ENCODE data around the gene CCNL1.
"Not testable (repeated sequence)": the region's sequence is repeated elsewhere in the genome, so short reads cannot be mapped to it uniquely, and the experiment has no call there.

CCNL1 gene

DNA sequence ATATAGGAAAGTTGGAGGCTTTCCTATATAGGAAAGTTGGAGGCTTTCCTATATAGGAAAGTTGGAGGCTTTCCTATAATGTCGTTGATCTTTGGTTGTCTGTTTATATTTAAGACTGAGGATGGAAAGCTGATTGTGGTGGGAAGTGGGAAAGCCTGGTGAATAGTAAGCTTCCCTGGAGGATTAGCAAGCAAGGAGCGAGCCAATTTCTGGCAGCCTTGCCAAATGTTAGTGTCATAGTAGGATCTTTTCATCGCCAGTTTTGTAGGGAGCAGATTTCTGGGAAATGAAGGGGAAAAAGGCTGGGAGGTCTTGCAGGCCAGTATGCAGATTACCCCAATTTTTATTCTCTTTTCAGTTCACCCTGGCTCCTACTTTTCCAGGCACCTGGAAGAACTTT, 39.9 kb upstream of the CCNL1 start:
- Histone ChIP-seq H3K27me3 (ENCODE audit: insufficient read depth, low read depth) (no peaks in the 10 kb centered on the region), H3K27ac (no peak overlapping the region), H3K4me1 (ENCODE audit: low read depth, poor library complexity, severe bottlenecking) (peaks cover 4% of the 10 kb centered on the region), H3K9ac (no peak overlapping the region), H3K4me2 (no peak overlapping the region), H3K36me3 (ENCODE audit: insufficient read depth) (no peaks in the 10 kb centered on the region), H2AFZ (ENCODE audit: low read depth) (no peak overlapping the region), H3K4me3 (IDR thresholded peaks at IDR 0.05; ENCODE audit: insufficient read depth, low read depth, low read length) (no peak overlapping the region), H4K20me1 (ENCODE audit: insufficient read depth) (no peaks in the 10 kb centered on the region), H3K79me2 (ENCODE audit: insufficient read depth, low read depth) (no peaks in the 10 kb centered on the region)
- TF ChIP-seq, protein P1, sequence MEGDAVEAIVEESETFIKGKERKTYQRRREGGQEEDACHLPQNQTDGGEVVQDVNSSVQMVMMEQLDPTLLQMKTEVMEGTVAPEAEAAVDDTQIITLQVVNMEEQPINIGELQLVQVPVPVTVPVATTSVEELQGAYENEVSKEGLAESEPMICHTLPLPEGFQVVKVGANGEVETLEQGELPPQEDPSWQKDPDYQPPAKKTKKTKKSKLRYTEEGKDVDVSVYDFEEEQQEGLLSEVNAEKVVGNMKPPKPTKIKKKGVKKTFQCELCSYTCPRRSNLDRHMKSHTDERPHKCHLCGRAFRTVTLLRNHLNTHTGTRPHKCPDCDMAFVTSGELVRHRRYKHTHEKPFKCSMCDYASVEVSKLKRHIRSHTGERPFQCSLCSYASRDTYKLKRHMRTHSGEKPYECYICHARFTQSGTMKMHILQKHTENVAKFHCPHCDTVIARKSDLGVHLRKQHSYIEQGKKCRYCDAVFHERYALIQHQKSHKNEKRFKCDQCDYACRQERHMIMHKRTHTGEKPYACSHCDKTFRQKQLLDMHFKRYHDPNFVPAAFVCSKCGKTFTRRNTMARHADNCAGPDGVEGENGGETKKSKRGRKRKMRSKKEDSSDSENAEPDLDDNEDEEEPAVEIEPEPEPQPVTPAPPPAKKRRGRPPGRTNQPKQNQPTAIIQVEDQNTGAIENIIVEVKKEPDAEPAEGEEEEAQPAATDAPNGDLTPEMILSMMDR (conservative IDR thresholded peaks at IDR 0.05; ENCODE audit: low read depth, low read length) = no peak

DNA sequence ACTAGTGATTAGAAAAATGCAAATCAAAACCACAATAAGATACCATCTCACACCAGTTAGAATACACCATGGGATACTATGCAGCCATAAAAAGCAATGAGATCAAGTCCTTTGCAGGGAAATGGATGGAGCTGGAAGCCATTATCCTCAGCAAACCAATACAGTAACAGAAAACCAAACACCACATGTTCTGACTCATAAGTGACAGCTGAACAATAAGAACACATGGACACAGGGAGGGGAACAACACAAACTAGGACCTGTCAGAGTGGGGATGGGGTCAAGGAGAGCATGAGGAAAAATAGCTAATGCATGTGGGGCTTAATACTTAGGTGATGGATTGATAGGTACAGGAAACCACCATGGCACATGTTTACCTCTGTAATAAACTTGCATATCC, 36.0 kb upstream of the CCNL1 start:
- Histone ChIP-seq H3K36me3 (ENCODE audit: insufficient read depth) (no peaks in the 10 kb centered on the region), H3K4me2 (no peak overlapping the region), H4K20me1 (ENCODE audit: insufficient read depth) (no peaks in the 10 kb centered on the region), H3K79me2 (ENCODE audit: insufficient read depth, low read depth) (no peaks in the 10 kb centered on the region), H3K4me1 (ENCODE audit: low read depth, poor library complexity, severe bottlenecking) (no peaks in the 10 kb centered on the region), H3K27me3 (ENCODE audit: insufficient read depth, low read depth) (no peaks in the 10 kb centered on the region), H2AFZ (ENCODE audit: low read depth) (no peak overlapping the region), H3K27ac (no peak overlapping the region), H3K9ac (no peak overlapping the region), H3K4me3 (IDR thresholded peaks at IDR 0.05; ENCODE audit: insufficient read depth, low read depth, low read length) (no peak overlapping the region)
- TF ChIP-seq, protein P1 (conservative IDR thresholded peaks at IDR 0.05; ENCODE audit: low read depth, low read length) = no peak

DNA sequence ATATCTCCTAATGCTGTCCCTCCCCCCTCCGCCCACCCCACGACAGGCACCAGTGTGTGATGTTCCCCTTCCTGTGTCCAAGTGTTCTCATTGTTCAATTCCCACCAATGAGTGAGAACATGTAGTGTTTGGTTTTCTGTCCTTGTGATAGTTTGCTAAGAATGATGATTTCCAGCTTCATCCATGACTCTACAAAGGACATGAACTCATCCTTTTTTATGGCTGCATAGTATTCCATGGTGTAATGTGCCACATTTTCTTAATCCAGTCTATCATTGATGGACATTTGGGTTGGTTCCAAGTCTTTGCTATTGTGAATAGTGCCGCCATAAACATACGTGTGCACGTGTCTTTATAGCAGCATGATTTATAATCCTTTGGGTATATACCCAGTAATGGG, 31.2 kb upstream of the CCNL1 start:
- H4K20me1 ChIP-seq (ENCODE audit: insufficient read depth); H3K4me3 ChIP-seq (IDR thresholded peaks at IDR 0.05; ENCODE audit: insufficient read depth, low read depth, low read length); H3K79me2 ChIP-seq (ENCODE audit: insufficient read depth, low read depth); H3K4me2 ChIP-seq; H3K27ac ChIP-seq; H3K36me3 ChIP-seq (ENCODE audit: insufficient read depth); H3K27me3 ChIP-seq (ENCODE audit: insufficient read depth, low read depth); H2AFZ ChIP-seq (ENCODE audit: low read depth); H3K4me1 ChIP-seq (ENCODE audit: low read depth, poor library complexity, severe bottlenecking); H3K9ac ChIP-seq: not testable (repeated sequence)

DNA sequence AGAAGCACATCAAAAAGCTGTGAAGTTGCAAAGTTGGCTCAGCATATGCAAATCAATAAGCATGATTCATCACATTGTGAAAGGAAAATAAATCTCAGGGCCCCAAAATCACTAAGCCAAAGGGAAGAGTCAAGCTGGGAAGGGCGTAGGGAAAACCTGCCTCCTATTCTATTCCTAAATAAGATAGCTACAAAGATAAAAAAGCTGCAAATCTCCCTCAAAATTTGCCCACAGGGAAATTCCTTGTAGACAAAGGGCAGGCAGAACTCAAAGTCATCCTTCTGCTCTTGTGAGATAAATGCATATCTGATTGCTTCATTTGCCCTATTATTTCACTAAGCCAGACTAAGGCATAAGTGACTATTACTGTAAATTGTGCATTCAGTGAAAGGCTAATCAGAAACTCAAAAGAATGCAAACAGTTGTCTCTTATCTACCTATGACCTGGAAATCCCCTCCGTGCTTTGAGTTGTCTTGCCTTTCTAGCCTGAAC, 30.5 kb upstream of the CCNL1 start:
- H3K36me3 ChIP-seq (ENCODE audit: insufficient read depth) = no peaks in the 10 kb centered on the region
- H4K20me1 ChIP-seq (ENCODE audit: insufficient read depth) = no peaks in the 10 kb centered on the region
- TF ChIP-seq, protein P1 (conservative IDR thresholded peaks at IDR 0.05; ENCODE audit: low read depth, low read length) = no peak
- H3K27me3 ChIP-seq (ENCODE audit: insufficient read depth, low read depth) = no peaks in the 10 kb centered on the region
- H3K4me2 ChIP-seq = no peak overlapping the region
- no peak overlapping the region for H2AFZ ChIP-seq (ENCODE audit: low read depth)
- H3K4me3 ChIP-seq (IDR thresholded peaks at IDR 0.05; ENCODE audit: insufficient read depth, low read depth, low read length) = no peak overlapping the region
- no peaks in the 10 kb centered on the region for H3K79me2 ChIP-seq (ENCODE audit: insufficient read depth, low read depth)
- no peak overlapping the region for H3K27ac ChIP-seq
- no peak overlapping the region for H3K9ac ChIP-seq
- peaks cover 5% of the 10 kb centered on the region for H3K4me1 ChIP-seq (ENCODE audit: low read depth, poor library complexity, severe bottlenecking)

DNA sequence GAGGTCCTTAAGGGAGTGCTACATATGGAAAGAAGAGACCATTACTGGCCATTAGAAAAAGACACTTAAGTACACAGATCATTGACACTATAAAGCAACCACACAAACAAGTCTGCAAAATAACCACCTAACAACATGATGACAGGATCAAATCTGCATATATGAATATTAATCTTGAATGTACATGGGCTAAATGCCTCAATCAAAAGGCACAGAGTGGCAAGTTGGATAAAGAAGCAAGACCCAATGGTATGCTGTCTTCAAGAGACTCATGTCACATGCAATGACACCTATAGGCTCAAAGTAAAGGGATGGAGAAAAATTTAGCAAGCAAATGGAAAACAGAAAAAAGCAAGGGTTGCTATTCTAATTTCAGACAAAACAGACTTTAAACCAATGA, 28.4 kb upstream of the CCNL1 start:
- Histone ChIP-seq H3K36me3 (ENCODE audit: insufficient read depth) (no peaks in the 10 kb centered on the region), H3K4me3 (IDR thresholded peaks at IDR 0.05; ENCODE audit: insufficient read depth, low read depth, low read length) (no peak overlapping the region), H2AFZ (ENCODE audit: low read depth) (no peak overlapping the region), H3K9ac (no peak overlapping the region), H3K4me1 (ENCODE audit: low read depth, poor library complexity, severe bottlenecking) (peaks cover 5% of the 10 kb centered on the region), H3K4me2 (no peak overlapping the region), H3K79me2 (ENCODE audit: insufficient read depth, low read depth) (no peaks in the 10 kb centered on the region), H4K20me1 (ENCODE audit: insufficient read depth) (no peaks in the 10 kb centered on the region), H3K27ac (no peak overlapping the region), H3K27me3 (ENCODE audit: insufficient read depth, low read depth) (no peaks in the 10 kb centered on the region)
- TF ChIP-seq, protein P1 (conservative IDR thresholded peaks at IDR 0.05; ENCODE audit: low read depth, low read length) = no peak

Measured in KMS-11 (cell line).